Muscle layer of colon (tissue), 2 donors: ENCODE measurements around the gene HVCN1.

ENCODE experiments used
- H3K27ac ChIP-seq: one replicate; pipeline ENCODE4 v1.7.0; 2013; ENCODE audit warnings: low read depth, mild to moderate bottlenecking, low read length, moderate library complexity
- H3K27me3 ChIP-seq, 2 donors: one replicate each; pipeline ENCODE4 v1.7.0; 2013; ENCODE audit warnings: low read length in 2 of 2, mild to moderate bottlenecking in 2 of 2; ENCODE audit not compliant: insufficient read depth in 2 of 2, control insufficient read depth in 1 of 2
- H3K36me3 ChIP-seq: one replicate; pipeline ENCODE4 v1.7.0; 2013; ENCODE audit warnings: mild to moderate bottlenecking, low read length; ENCODE audit not compliant: insufficient read depth
- H3K4me1 ChIP-seq: one replicate; pipeline ENCODE4 v1.7.0; 2013; ENCODE audit warnings: mild to moderate bottlenecking, low read length; ENCODE audit not compliant: insufficient read depth
- H3K4me3 ChIP-seq, 2 donors: one replicate each; pipeline ENCODE4 v1.7.0; 2013; ENCODE audit warnings: low read length in 2 of 2, low read depth in 1 of 2, mild to moderate bottlenecking in 1 of 2, moderate library complexity in 1 of 2
- H3K9ac ChIP-seq: one replicate; pipeline ENCODE4 v1.7.0; 2013; ENCODE audit warnings: low read length
- H3K9me3 ChIP-seq: one replicate; pipeline ENCODE4 v1.7.0; 2013; ENCODE audit warnings: mild to moderate bottlenecking, low read length
- donor health status: abdominal sarcoma.
- donor health status: Adenocarcinoma of cecum.

HVCN1 gene

DNA sequence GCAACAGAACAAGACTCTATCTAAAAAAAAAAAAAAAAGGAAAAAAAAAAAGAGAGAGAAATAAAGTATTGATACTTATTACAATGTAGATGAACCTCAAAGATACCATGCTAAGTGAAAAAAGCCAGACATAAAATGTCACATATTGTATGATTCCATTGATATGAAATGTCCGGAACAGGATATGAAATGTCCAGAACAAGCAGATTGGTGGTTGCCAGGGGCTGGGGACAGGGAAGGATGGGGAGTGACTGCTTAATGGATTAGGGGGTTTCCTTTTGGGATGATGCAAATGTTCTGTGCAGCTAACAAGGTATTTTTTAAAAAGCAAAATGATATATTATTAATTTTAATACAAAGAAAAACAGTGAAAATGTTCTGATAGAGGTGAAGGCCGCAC lies 5.0 kb downstream of the HVCN1 start:
- H3K4me1 ChIP-seq: peaks cover 7% of the 10 kb centered on the region
- no peaks in the 10 kb centered on the region for H3K9me3 ChIP-seq
- H3K27ac ChIP-seq: no peak overlapping the region
- no peaks in the 10 kb centered on the region for H3K27me3 ChIP-seq
- no peak overlapping the region for H3K9ac ChIP-seq
- no peak overlapping the region for H3K4me3 ChIP-seq
- no peaks in the 10 kb centered on the region for H3K36me3 ChIP-seq

DNA sequence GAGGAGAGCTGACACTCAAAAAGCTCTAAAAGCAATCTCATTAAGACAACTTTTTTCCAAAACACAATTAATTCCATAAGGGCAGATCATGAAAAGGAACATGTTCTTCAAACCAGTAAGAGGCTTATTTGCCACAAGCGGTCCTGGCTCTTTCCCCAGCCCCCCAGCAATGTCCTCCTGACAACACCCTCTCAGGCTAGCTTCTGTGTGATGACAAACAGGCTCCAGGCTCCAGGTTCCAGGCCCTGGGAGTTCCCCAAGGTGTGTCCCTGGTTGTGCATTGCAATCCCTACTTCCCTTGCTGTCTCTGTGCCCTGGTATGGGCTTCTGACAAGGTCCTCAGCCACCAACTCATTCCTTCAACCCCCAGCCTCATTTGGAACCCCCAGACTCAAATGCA lies 8.9 kb downstream of the HVCN1 start:
- no peak overlapping the region for H3K9ac ChIP-seq
- no peak overlapping the region for H3K4me3 ChIP-seq
- H3K27me3 ChIP-seq: no peaks in the 10 kb centered on the region
- no peaks in the 10 kb centered on the region for H3K9me3 ChIP-seq
- H3K36me3 ChIP-seq: no peaks in the 10 kb centered on the region
- H3K27ac ChIP-seq: no peak overlapping the region
- no peaks in the 10 kb centered on the region for H3K4me1 ChIP-seq

DNA sequence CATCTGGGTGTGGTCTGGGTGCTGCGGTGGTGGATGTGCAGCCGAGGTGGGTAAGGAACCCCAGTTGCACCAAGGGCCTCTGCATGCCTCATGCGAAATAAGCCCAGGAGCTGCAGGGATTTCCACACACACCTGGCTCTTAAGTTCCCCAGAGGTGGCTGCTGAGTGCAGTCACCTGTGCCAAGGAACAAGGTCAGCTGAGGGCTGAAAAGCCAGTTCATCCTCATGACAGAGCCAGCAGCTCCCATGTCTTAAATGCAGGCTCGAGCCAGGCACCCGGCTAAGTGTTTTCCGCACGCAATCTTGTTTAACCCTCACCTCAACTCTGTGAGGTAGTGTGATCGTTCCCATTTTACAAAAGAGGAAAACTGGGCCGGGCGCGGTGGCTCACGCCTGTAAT lies 9.7 kb downstream of the HVCN1 start:
- Histone ChIP-seq H3K4me1 (no peaks in the 10 kb centered on the region), H3K9me3 (no peaks in the 10 kb centered on the region), H3K27ac (no peak overlapping the region), H3K4me3 (no peak overlapping the region), H3K9ac (no peak overlapping the region), H3K27me3 (no peaks in the 10 kb centered on the region), H3K36me3 (no peaks in the 10 kb centered on the region)

DNA sequence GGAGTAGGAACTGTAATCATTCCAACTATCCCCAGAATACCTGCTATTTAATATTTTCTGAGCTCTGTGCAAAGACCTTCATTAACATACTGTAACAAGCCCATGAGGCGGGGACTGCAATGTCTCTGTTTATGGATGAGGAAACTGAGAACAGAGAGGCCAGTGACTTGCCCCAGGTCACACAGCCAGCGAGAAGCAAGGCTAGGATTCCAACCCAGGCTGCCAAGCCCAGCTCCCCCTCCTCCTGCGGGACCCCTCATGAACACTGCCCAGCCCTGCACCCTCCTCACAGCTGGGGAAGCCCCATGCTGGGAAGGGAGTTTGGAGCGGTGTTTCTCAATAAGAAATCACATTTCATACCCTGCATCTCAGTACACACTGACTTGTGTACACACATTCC lies 10.9 kb downstream of the HVCN1 start:
- no peaks in the 10 kb centered on the region for H3K36me3 ChIP-seq
- H3K27ac ChIP-seq: no peak overlapping the region
- H3K4me1 ChIP-seq: no peaks in the 10 kb centered on the region
- no peaks in the 10 kb centered on the region for H3K9me3 ChIP-seq
- no peak overlapping the region for H3K9ac ChIP-seq
- no peak overlapping the region for H3K4me3 ChIP-seq
- no peaks in the 10 kb centered on the region for H3K27me3 ChIP-seq

DNA sequence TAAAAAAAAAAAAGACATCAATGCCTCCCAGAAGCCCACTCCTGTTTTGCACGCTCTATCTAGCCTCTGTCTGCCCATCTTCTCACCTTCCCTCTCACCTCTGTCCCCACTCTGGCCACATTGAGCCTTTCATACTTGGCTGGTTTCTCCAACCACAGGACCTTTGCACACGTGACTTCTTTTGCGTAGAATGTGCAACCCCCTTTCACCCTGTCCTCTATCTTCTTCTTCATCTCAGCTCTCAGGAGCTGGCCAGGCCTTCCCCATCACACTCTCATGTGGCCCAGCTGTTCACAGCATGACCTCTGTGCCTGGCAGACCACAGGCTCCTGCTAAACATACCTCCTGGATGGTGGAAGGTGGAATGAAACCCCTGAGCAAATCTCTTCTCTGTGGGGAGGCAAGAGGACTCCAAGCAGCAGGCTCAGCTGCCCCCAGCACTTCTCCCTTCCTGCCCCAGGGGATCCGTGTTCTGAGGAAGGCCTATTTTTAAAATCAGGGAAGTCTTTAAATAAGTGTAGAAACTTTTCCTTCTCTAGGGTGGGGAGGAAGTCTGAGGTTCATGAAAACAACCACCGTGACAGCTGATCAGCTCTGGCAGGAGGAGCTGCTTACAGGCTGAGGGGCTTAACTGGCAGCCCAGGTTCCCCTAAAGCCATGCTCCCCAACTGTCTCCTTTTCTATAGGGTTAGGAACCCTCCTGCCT lies 11.6 kb downstream of the HVCN1 start:
- no peak overlapping the region for H3K4me3 ChIP-seq
- no peak overlapping the region for H3K9ac ChIP-seq
- H3K27me3 ChIP-seq: no peaks in the 10 kb centered on the region
- no peaks in the 10 kb centered on the region for H3K4me1 ChIP-seq
- no peaks in the 10 kb centered on the region for H3K36me3 ChIP-seq
- H3K9me3 ChIP-seq: no peaks in the 10 kb centered on the region
- no peak overlapping the region for H3K27ac ChIP-seq

DNA sequence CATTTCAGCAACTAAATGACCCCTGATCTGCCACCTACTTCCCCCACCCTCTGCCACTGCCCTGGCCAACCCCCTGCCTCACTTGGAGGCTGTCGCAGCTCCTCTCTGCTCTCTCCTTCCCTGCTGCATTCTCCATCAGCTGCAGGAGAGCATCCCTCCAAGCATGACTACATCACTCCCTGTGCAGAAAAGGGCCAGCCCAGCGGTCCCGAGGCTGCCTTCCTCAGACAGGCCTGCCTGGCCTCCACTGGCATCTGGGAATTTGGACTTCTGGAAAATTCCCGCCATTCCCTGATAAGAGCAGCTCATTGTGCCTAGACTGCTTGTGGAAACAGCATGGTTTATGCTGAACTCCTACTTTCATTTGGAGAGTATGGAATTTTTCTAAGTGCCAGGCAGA lies 12.7 kb downstream of the HVCN1 start:
- Histone ChIP-seq H3K4me3 (no peak overlapping the region), H3K9ac (no peak overlapping the region), H3K27ac (no peak overlapping the region), H3K36me3 (no peaks in the 10 kb centered on the region), H3K27me3 (no peaks in the 10 kb centered on the region), H3K4me1 (no peaks in the 10 kb centered on the region), H3K9me3 (no peaks in the 10 kb centered on the region)

DNA sequence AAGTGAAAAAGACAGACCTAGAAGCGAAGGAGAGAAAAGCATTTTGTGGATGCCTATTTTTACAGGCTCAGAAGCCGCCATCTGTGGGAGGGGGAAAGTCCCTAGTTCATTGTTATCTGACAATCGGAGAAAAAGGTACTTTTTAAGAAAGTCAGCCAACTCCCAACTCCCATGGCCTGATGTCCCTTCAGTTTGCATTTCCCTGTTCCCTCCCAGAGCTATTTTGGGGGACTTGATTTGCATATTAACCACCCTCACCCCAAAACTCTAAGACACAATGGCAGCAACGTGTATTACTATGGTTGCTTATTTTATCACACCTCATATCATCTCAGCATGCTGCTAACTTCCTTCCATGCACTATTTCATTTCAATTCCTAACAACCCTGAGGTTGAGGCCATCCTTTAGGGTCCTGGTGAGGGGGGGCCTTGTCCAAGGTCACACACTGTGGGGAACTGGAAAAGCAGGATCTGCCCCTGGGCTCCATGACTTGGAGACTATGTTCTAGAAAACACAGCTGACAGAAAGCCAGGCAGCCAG lies 18.7 kb downstream of the HVCN1 start:
- Histone ChIP-seq H3K4me1 (no peaks in the 10 kb centered on the region), H3K36me3 (no peaks in the 10 kb centered on the region), H3K4me3 (no peak overlapping the region), H3K27ac (no peak overlapping the region), H3K9ac (no peak overlapping the region), H3K27me3 (no peaks in the 10 kb centered on the region), H3K9me3 (no peaks in the 10 kb centered on the region)

DNA sequence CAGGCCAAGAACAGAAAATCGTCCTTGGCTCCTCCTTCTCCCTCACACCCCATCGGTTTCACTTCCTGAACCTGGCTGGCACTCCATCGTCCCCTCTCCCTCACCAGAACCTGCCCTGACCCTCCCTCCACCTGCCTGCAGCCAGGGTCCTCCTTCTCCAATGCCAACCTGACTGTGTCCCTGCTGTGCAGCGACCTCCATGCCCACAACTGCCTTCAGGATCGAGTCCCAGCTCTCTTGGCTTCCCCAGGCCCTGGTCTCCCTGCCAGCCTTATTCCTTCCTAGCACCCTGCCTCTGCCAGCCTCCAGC lies 19.8 kb downstream of the HVCN1 start:
- H3K27ac ChIP-seq: no peak overlapping the region
- H3K4me3 ChIP-seq: no peak overlapping the region
- H3K9ac ChIP-seq: no peak overlapping the region
- H3K27me3 ChIP-seq: no peaks in the 10 kb centered on the region
- H3K9me3 ChIP-seq: no peaks in the 10 kb centered on the region
- H3K36me3 ChIP-seq: no peaks in the 10 kb centered on the region
- no peaks in the 10 kb centered on the region for H3K4me1 ChIP-seq

DNA sequence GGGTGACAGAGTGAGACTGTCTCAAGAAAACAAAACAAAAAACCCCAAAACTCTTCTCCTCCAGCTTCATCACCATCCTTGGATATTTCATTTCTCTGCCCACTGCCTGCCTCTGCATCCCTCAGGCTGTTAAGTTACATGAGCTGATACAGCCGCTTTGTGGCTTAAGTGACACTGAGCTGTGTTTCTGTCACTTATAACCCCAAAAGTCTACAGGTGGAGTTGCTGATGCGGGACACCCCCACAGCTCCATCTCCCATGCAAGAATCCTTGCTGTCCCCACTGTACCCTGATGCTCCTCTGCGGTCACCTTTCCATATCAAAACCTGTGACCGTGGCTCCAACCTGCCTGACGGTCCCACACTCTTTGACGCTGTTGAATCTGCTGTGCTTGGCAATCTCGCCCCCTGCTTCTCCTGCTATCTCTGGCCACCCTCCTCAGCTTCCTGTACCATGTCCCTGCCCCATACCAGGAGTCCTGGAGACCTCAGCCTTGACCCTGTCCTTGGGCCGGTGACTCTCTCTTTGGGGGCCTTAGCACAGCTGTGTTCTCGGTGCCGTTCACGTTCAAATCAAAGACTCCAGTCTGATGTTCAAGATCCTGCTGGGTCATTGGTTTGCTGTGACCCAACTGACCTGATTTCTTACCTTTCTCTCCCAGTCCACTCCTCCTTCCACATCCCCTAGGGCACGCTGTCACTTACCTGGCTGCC lies 20.3 kb downstream of the HVCN1 start:
- Histone ChIP-seq H3K4me1 (no peaks in the 10 kb centered on the region), H3K9ac (no peak overlapping the region), H3K36me3 (no peaks in the 10 kb centered on the region), H3K9me3 (no peaks in the 10 kb centered on the region), H3K4me3 (no peak overlapping the region), H3K27ac (no peak overlapping the region), H3K27me3 (no peaks in the 10 kb centered on the region)

DNA sequence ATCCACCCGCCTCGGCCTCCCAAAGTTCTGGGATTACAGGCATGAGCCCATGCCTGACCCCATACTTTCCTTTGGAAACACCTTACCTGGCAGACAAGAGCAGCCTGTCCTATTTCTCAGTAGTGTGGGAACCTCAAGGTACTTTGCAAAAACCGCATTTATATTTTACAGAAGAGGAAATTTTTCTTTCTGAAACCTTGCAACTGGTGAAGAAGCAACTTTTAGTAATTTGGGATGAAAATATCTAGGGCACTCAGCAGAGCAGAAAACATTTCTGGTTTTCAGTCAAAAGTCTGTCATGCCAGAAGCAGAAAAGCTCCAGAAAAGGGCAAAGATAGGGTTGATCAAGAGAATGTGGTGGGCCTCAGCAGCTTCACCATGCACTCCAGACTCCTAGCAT lies 21.2 kb downstream of the HVCN1 start:
- Histone ChIP-seq H3K27ac (no peak overlapping the region), H3K4me3 (no peak overlapping the region), H3K9ac (no peak overlapping the region), H3K27me3 (no peaks in the 10 kb centered on the region), H3K4me1 (no peaks in the 10 kb centered on the region), H3K9me3 (no peaks in the 10 kb centered on the region), H3K36me3 (no peaks in the 10 kb centered on the region)

DNA sequence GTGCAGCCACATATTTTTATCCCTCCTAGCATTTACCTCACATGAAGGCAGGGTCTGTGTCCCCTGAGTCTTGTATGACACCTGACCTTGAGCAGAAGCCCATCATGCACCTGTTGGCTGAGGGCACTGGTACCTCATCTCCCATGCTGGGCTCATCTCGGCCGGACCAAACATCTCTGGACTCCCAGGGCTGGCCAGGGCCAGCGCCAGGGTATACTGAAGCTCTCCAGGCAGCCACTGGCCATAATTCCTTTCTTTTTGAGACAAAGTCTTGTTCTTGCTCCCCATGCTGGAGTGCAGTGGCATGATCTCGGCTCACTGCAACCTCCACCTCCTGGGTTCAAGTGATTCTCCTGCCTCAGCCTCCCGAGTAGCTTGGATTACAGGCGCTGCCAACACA lies 22.0 kb downstream of the HVCN1 start:
- no peak overlapping the region for H3K4me3 ChIP-seq
- H3K4me1 ChIP-seq: no peaks in the 10 kb centered on the region
- no peaks in the 10 kb centered on the region for H3K27me3 ChIP-seq
- H3K36me3 ChIP-seq: no peaks in the 10 kb centered on the region
- no peak overlapping the region for H3K9ac ChIP-seq
- no peaks in the 10 kb centered on the region for H3K9me3 ChIP-seq
- H3K27ac ChIP-seq: no peak overlapping the region
